GM12878 (cell line): ENCODE data around the gene DCTN1. TPM values are rescaled to one million over a fixed set of nuclear protein-coding genes. Genes with fewer than 3 reads are reported as not detected.

Experiments used
- BHLHE40 ChIP-seq, 2 experiments: fragments of 450-650 bp in 1 of 2; IDR thresholded peaks; 2 replicates each; pipeline ENCODE4 v1.6.1; 2011 to 2017; ENCODE audit warnings: low read depth in 2 of 2, borderline replicate concordance in 1 of 2, improper control_type of control experiment in 1 of 2, low read length in 1 of 2, mild to moderate bottlenecking in 1 of 2
- CBX5 ChIP-seq: sonication (generic); IDR thresholded peaks from 2 replicates; pipeline ENCODE4 v1.6.1; 2016; ENCODE audit warnings: low read depth, moderate library complexity, mild to moderate bottlenecking, inconsistent platforms
- CHD4 ChIP-seq: fragments of 200-600 bp; sonication (generic); IDR thresholded peaks from 2 replicates; pipeline ENCODE4 v1.6.1; 2016; ENCODE audit warnings: mild to moderate bottlenecking
- CREM ChIP-seq: IDR thresholded peaks from 2 replicates; pipeline ENCODE4 v1.6.1; 2014; ENCODE audit warnings: antibody characterized with exemption, low read depth
- EGR1 ChIP-seq, 2 experiments: IDR thresholded peaks; 1 replicate in 1 of 2; 2 replicates in 1 of 2; pipeline ENCODE4 v1.6.1; 2011 to 2012; ENCODE audit warnings: low read depth in 2 of 2, low read length in 2 of 2, borderline replicate concordance in 1 of 2, mild to moderate bottlenecking in 1 of 2, moderate library complexity in 1 of 2
- HDAC2 ChIP-seq: fragments of 200-600 bp; sonication (generic); IDR thresholded peaks from 2 replicates; pipeline ENCODE4 v1.6.1; 2017
- IKZF1 ChIP-seq: fragments of 450-650 bp; conservative IDR thresholded peaks from 2 replicates; pipeline ENCODE4 v1.6.1; 2017; ENCODE audit warnings: antibody characterized with exemption, mild to moderate bottlenecking
- KAT2A ChIP-seq: conservative IDR thresholded peaks from 2 replicates; pipeline ENCODE4 v1.6.1; 2011; ENCODE audit warnings: low read depth, low read length; ENCODE audit not compliant: control insufficient read depth
- MEF2A ChIP-seq: IDR thresholded peaks from 2 replicates; pipeline ENCODE4 v1.6.1; 2011; ENCODE audit warnings: low read depth, mild to moderate bottlenecking, low read length, moderate library complexity; ENCODE audit not compliant: insufficient read depth
- PBX3 ChIP-seq: IDR thresholded peaks from 2 replicates; pipeline ENCODE4 v1.6.1; 2011; ENCODE audit warnings: mild to moderate bottlenecking, low read depth, low read length, moderate library complexity; ENCODE audit not compliant: insufficient replicate concordance
- POLR2AphosphoS5 ChIP-seq: IDR thresholded peaks from 2 replicates; pipeline ENCODE4 v1.6.1; 2011; ENCODE audit warnings: mild to moderate bottlenecking, low read length, inconsistent platforms
- RB1 ChIP-seq: fragments of 450-650 bp; formaldehyde crosslinking; IDR thresholded peaks from 2 replicates; pipeline ENCODE4 v1.6.1; 2017; ENCODE audit warnings: mild to moderate bottlenecking, borderline replicate concordance
- RUNX3 ChIP-seq: IDR thresholded peaks from 2 replicates; pipeline ENCODE4 v1.6.1; 2012; ENCODE audit warnings: low read length, inconsistent platforms
- SIN3A ChIP-seq: IDR thresholded peaks from 2 replicates; pipeline ENCODE4 v1.6.1; 2012; ENCODE audit warnings: low read depth, low read length, improper control_type of control experiment
- SPI1 ChIP-seq: IDR thresholded peaks from 2 replicates; pipeline ENCODE4 v1.6.1; 2011; ENCODE audit warnings: low read depth, mild to moderate bottlenecking, low read length, moderate library complexity, borderline replicate concordance; ENCODE audit not compliant: insufficient read depth
- SRF ChIP-seq, 2 experiments: IDR thresholded peaks; 2 replicates each; pipeline ENCODE4 v1.6.1; 2011; ENCODE audit warnings: low read depth in 2 of 2, low read length in 2 of 2, mild to moderate bottlenecking in 1 of 2, moderate library complexity in 1 of 2
- SUPT20H ChIP-seq: IDR thresholded peaks from 2 replicates; pipeline ENCODE4 v1.6.1; 2011; ENCODE audit warnings: low read depth, mild to moderate bottlenecking, low read length, moderate library complexity, borderline replicate concordance; ENCODE audit not compliant: control insufficient read depth
- TCF3 ChIP-seq: IDR thresholded peaks from 2 replicates; pipeline ENCODE4 v1.6.1; 2012; ENCODE audit warnings: low read depth, mild to moderate bottlenecking, low read length, borderline replicate concordance; ENCODE audit not compliant: insufficient read depth
- ZBTB11 ChIP-seq: fragments of 450-650 bp; formaldehyde crosslinking; IDR thresholded peaks from 2 replicates; pipeline ENCODE4 v1.5.0; 2022; ENCODE audit warnings: mild to moderate bottlenecking, missing genetic modification characterization
- ZNF384 ChIP-seq: IDR thresholded peaks from 2 replicates; pipeline ENCODE4 v1.6.1; 2012; ENCODE audit warnings: low read depth, mild to moderate bottlenecking, low read length, improper control_type of control experiment, borderline replicate concordance
- ZNF592 ChIP-seq: fragments of 450-650 bp; IDR thresholded peaks from 2 replicates; pipeline ENCODE4 v1.6.1; 2017; ENCODE audit warnings: mild to moderate bottlenecking, moderate library complexity
- polyA plus RNA-seq, 11 experiments: library from polyadenylated mRNA; depleted of rRNA in 4 of 11; unstranded in 6 of 11; stranded (reverse) in 5 of 11; fragments of >200 nt; fragmentation: Nextera tagmentation in 4 of 11; fragmentation: Illumina TruSeq in 1 of 11; extraction: Ambion mirVana in 4 of 11; extraction: Trizol in 1 of 11; gene quantifications; 1 replicate in 1 of 11; 2 replicates in 10 of 11; pipeline versions ENCODE4 v1.2.1 to v1.2.3, GENCODE V29; 2011 to 2016; ENCODE audit warnings: inconsistent platforms in 2 of 11, missing spikeins in 2 of 11, low read depth in 1 of 11
- total RNA-seq, 4 experiments: library from RNA; depleted of rRNA in 3 of 4; stranded (reverse); fragments of >200 nt in 3 of 4; fragmentation: Illumina TruSeq in 1 of 4; extraction: Trizol in 1 of 4; gene quantifications; 2 replicates each; pipeline versions ENCODE4 v1.2.1 to v1.2.3, GENCODE V29; 2013 to 2021

The DCTN1 gene
- total and polyA plus RNA-seq, 10 of the 15 experiments (the other 5 are each of a cell fraction or from before 2014, with no cell fraction given), result 44.1 to 116 (median 64.8) TPM

- TF ChIP-seq MEF2A, result 0 out of 2 replicates have a peak, but pooled peaks have one; percentile 4
- no peak; the same call in 1 of the 2 replicates for TF ChIP-seq CREM
- TF ChIP-seq IKZF1, result peak; percentile 54; the same call in 1 of the 2 replicates
- no peak for TF ChIP-seq CHD4
- TF ChIP-seq EGR1 (IDR thresholded peaks at IDR 0.05; ENCODE audit: borderline replicate concordance in 1 of 2, low read depth in 2 of 2, low read length in 2 of 2), result peak in 1 of 2 experiments; percentile 97; a peak in 1 of 3 replicates
- TF ChIP-seq ZBTB11 (CRISPR knock-in tag), result no peak
- no peak for TF ChIP-seq KAT2A
- no peak for TF ChIP-seq TCF3
- no peak for TF ChIP-seq PBX3
- peak; percentile 88; the same call in 1 of the 2 replicates for TF ChIP-seq RB1
- peak; percentile 56; the same call in 1 of the 2 replicates for TF ChIP-seq RUNX3
- TF ChIP-seq CBX5, result 0 out of 2 replicates have a peak, but pooled peaks have one; percentile 5
- TF ChIP-seq SPI1, result peak; percentile 73; the same call in 1 of the 2 replicates
- TF ChIP-seq SUPT20H, result no peak
- TF ChIP-seq SIN3A, result peak; percentile 96
- TF ChIP-seq ZNF384, result no peak
- TF ChIP-seq BHLHE40 (IDR thresholded peaks at IDR 0.05; ENCODE audit: borderline replicate concordance in 1 of 2, low read depth in 2 of 2, low read length in 1 of 2), result peak; percentile 98 to 99
- TF ChIP-seq SRF (IDR thresholded peaks at IDR 0.05; ENCODE audit: low read depth in 2 of 2, low read length in 2 of 2), result no peak
- peak; percentile 93 for TF ChIP-seq POLR2AphosphoS5
- TF ChIP-seq HDAC2, result no peak
- TF ChIP-seq ZNF592, result no peak
These were observed 41.2 kb upstream of the DCTN1 start, which contains the start of the genes C2orf81 and WDR54 (continued) for GRCh38 chr2:74421221-74421870.
